HEK293 (cell line): ENCODE data around the gene PI4KB.

Experiments used
- CTCF ChIA-PET: fragments of 350-600 bp; formaldehyde crosslinking; extraction: SDS; loops from one replicate; lab custom pipeline; 2021; ENCODE audit warnings: antibody characterized with exemption; lab: Yijun Ruan, JAX
- POLR2A ChIA-PET: fragments of 300-600 bp; formaldehyde crosslinking; extraction: SDS; loops from one replicate; lab custom pipeline; 2020; ENCODE audit warnings: antibody characterized with exemption, inconsistent platforms; lab: Yijun Ruan, JAX
- H3K27ac ChIP-seq: fragments of 200-500 bp; sonication (Bioruptor generic); 2 replicates; pipeline ENCODE4 v1.5.1; 2014; ENCODE audit warnings: low read depth, low read length, control low read depth, inconsistent platforms; ENCODE audit errors: extremely low read depth
- H3K36me3 ChIP-seq, 2 experiments: fragments of 200-500 bp in 1 of 2; sonication (Bioruptor generic) in 1 of 2; 1 replicate in 1 of 2; 2 replicates in 1 of 2; pipeline ENCODE4 v1.5.1; 2014 to 2017; ENCODE audit warnings: inconsistent platforms in 2 of 2, low read length in 2 of 2; ENCODE audit not compliant: control insufficient read depth in 2 of 2, insufficient read depth in 1 of 2
- H3K4me1 ChIP-seq: fragments of 200-500 bp; sonication (Bioruptor generic); 2 replicates; pipeline ENCODE4 v1.5.1; 2014; ENCODE audit warnings: mild to moderate bottlenecking, low read length, inconsistent platforms; ENCODE audit not compliant: control insufficient read depth, insufficient read depth
- H3K4me3 ChIP-seq: 2 replicates; pipeline ENCODE4 v1.5.1; 2011; ENCODE audit warnings: low read depth, mild to moderate bottlenecking, control low read depth, low read length, moderate library complexity
- H3K9me3 ChIP-seq: fragments of 200-500 bp; sonication (Bioruptor generic); 2 replicates; pipeline ENCODE4 v1.5.1; 2014; ENCODE audit warnings: low read depth, low read length, inconsistent platforms; ENCODE audit not compliant: control insufficient read depth, insufficient read depth
- EGR2 ChIP-seq: fragments of 450-650 bp; formaldehyde crosslinking; IDR thresholded peaks from 2 replicates; pipeline ENCODE4 v1.5.1; 2016; ENCODE audit warnings: low read depth, missing biosample characterization, missing genetic modification characterization
- IKZF3 ChIP-seq: fragments of 450-650 bp; IDR thresholded peaks from 2 replicates; pipeline ENCODE4 v1.5.0; 2018; ENCODE audit warnings: missing biosample characterization, mild to moderate bottlenecking, missing genetic modification characterization, moderate library complexity
- KLF16 ChIP-seq: fragments of 450-650 bp; formaldehyde crosslinking; IDR thresholded peaks from 2 replicates; pipeline ENCODE4 v1.5.1; 2017; ENCODE audit warnings: missing biosample characterization, missing genetic modification characterization
- MEIS1 ChIP-seq: sonication (generic); formaldehyde crosslinking; IDR thresholded peaks from 2 replicates; pipeline ENCODE4 v1.8.1; 2022; ENCODE audit warnings: missing genetic modification reagents, mild to moderate bottlenecking, borderline replicate concordance
- SP7 ChIP-seq: fragments of 450-650 bp; formaldehyde crosslinking; IDR thresholded peaks from 2 replicates; pipeline ENCODE4 v1.5.1; 2016; ENCODE audit warnings: missing biosample characterization, missing genetic modification characterization
- ZBTB20 ChIP-seq: fragments of 450-650 bp; formaldehyde crosslinking; IDR thresholded peaks from 2 replicates; pipeline ENCODE4 v1.5.1; 2016; ENCODE audit warnings: missing biosample characterization, missing genetic modification characterization
- ZFHX2 ChIP-seq: fragments of 450-650 bp; formaldehyde crosslinking; conservative IDR thresholded peaks from 2 replicates; pipeline ENCODE4 v1.5.1; 2016; ENCODE audit warnings: missing biosample characterization, missing genetic modification characterization
- ZFP69B ChIP-seq: fragments of 450-650 bp; formaldehyde crosslinking; IDR thresholded peaks from 2 replicates; pipeline ENCODE4 v1.5.1; 2016; ENCODE audit warnings: missing biosample characterization, missing genetic modification characterization
- ZNF112 ChIP-seq: fragments of 450-650 bp; formaldehyde crosslinking; IDR thresholded peaks from 2 replicates; pipeline ENCODE4 v1.5.0; 2017; ENCODE audit warnings: missing biosample characterization, missing genetic modification characterization
- ZNF184 ChIP-seq: fragments of 450-650 bp; IDR thresholded peaks from 2 replicates; pipeline ENCODE4 v1.5.1; 2018; ENCODE audit warnings: missing biosample characterization, mild to moderate bottlenecking, missing genetic modification characterization
- ZNF211 ChIP-seq: fragments of 450-650 bp; formaldehyde crosslinking; IDR thresholded peaks from 2 replicates; pipeline ENCODE4 v1.5.1; 2016; ENCODE audit warnings: low read depth, missing biosample characterization, missing genetic modification characterization
- ZNF214 ChIP-seq: fragments of 450-650 bp; formaldehyde crosslinking; IDR thresholded peaks from 2 replicates; pipeline ENCODE4 v1.5.1; 2017; ENCODE audit warnings: missing biosample characterization, mild to moderate bottlenecking, missing genetic modification characterization, borderline replicate concordance
- ZNF266 ChIP-seq: fragments of 450-650 bp; formaldehyde crosslinking; IDR thresholded peaks from 2 replicates; pipeline ENCODE4 v1.5.1; 2016; ENCODE audit warnings: missing biosample characterization, missing genetic modification characterization, low read depth
- ZNF398 ChIP-seq: fragments of 450-650 bp; formaldehyde crosslinking; IDR thresholded peaks from 2 replicates; pipeline ENCODE4 v1.5.1; 2017; ENCODE audit warnings: missing biosample characterization, missing genetic modification characterization
- ZNF48 ChIP-seq: fragments of 450-650 bp; formaldehyde crosslinking; IDR thresholded peaks from 2 replicates; pipeline ENCODE4 v1.5.1; 2016; ENCODE audit warnings: missing biosample characterization, missing genetic modification characterization
- ZNF510 ChIP-seq: fragments of 450-650 bp; formaldehyde crosslinking; IDR thresholded peaks from 2 replicates; pipeline ENCODE4 v1.5.1; 2018; ENCODE audit warnings: mild to moderate bottlenecking, missing genetic modification characterization, missing biosample characterization; ENCODE audit not compliant: insufficient replicate concordance
- ZNF560 ChIP-seq: fragments of 450-650 bp; formaldehyde crosslinking; IDR thresholded peaks from 2 replicates; pipeline ENCODE4 v1.5.1; 2017; ENCODE audit warnings: missing biosample characterization, missing genetic modification characterization, borderline replicate concordance
- ZNF610 ChIP-seq: fragments of 450-650 bp; formaldehyde crosslinking; IDR thresholded peaks from 2 replicates; pipeline ENCODE4 v1.5.1; 2016; ENCODE audit warnings: missing biosample characterization, missing genetic modification characterization, borderline replicate concordance
- ZNF623 ChIP-seq: fragments of 450-650 bp; formaldehyde crosslinking; IDR thresholded peaks from 2 replicates; pipeline ENCODE4 v1.5.1; 2016; ENCODE audit warnings: missing biosample characterization, missing genetic modification characterization
- ZNF660 ChIP-seq: fragments of 450-650 bp; IDR thresholded peaks from 2 replicates; pipeline ENCODE4 v1.5.1; 2018; ENCODE audit warnings: missing biosample characterization, mild to moderate bottlenecking, missing genetic modification characterization
- ZNF768 ChIP-seq: fragments of 450-650 bp; formaldehyde crosslinking; IDR thresholded peaks from 2 replicates; pipeline ENCODE4 v1.5.1; 2018; ENCODE audit warnings: missing biosample characterization, mild to moderate bottlenecking, missing genetic modification characterization
- TF ChIP-seq, protein P1 (sequence below): fragments of 450-650 bp; formaldehyde crosslinking; IDR thresholded peaks from 2 replicates; pipeline ENCODE4 v1.5.1; 2016; ENCODE audit warnings: missing biosample characterization, missing genetic modification characterization
- TF ChIP-seq, protein P2 (sequence below): fragments of 450-650 bp; formaldehyde crosslinking; IDR thresholded peaks from 2 replicates; pipeline ENCODE4 v1.5.1; 2016; ENCODE audit warnings: missing biosample characterization, missing genetic modification characterization
- TF ChIP-seq, protein P3 (sequence below): fragments of 450-650 bp; formaldehyde crosslinking; IDR thresholded peaks from 2 replicates; pipeline ENCODE4 v1.5.1; 2016; ENCODE audit warnings: missing biosample characterization, missing genetic modification characterization
- TF ChIP-seq, protein P4 (sequence below): fragments of 450-650 bp; IDR thresholded peaks from 2 replicates; pipeline ENCODE4 v1.5.1; 2018; ENCODE audit warnings: missing biosample characterization, missing genetic modification characterization

The PI4KB gene

DNA sequence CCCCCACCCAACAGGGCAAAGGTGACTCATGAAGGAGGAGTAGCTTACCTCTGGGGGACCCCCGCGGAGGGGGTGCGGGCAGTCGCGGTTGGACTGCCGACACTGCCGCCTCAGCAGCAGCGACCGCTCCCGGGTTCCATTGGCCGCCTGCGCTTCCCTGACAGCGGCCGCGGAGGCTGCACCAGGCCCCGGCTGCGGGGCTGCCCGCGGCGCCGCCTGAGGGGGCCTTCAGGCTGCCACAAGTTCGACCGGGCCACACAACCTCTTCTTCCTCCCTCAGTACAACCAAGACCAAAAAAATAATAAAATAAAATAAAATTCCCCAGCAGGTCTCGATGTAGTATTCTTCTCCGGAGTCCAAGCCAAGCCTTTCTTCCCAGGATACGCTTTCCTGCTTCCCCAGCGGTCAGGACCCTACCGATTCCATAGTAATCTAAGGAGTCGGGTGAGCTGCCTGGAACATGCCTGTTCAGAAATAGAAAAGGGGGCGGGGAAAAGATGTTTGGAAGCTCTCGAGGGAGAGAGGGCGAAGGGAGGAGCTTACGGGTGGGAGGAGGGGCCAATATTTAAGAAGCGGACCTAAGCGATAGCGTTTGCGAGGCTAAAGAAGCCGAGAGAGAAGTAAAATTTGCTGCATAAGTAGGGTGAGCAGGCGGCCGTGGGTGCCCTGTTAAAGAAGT, at the start of gene PI4KB:
Gene PI4KB (minus strand): TSS at position 194 of the 680 bp plus-strand sequence. CDS start 10,935 bp downstream, outside the sequence.
- H3K36me3 ChIP-seq = peaks cover 4 to 35% of the 10 kb centered on the region in 2 experiments
- peak within 1 kb of the TSS; percentile 85 for H3K27ac ChIP-seq
- H3K4me1 ChIP-seq = peaks cover 3% of the 10 kb centered on the region; the same call in 1 of the 2 replicates
- no peaks in the 10 kb centered on the region for H3K9me3 ChIP-seq
- ChIA-PET POLR2A (interaction anchor here (0.6 to 7.8 kb wide), 18 partner anchors 9 to 1058 kb away, joined by 3 to 56 read pairs (median 6); partner anchors contain the start of genes PSMB4, SELENBP1, TUFT1 and VPS72), CTCF (interaction anchor here (0.5 to 7.4 kb wide), 11 partner anchors 10 to 549 kb away, joined by 3 to 63 read pairs (median 3); partner anchors contain the start of gene ZNF687)
- peak within 1 kb of the TSS; percentile 83 for H3K4me3 ChIP-seq
- peak; percentile 30; the same call in 1 of the 2 replicates for TF ChIP-seq SP7 (tag by site-specific recombination)
- TF ChIP-seq EGR2 (tag by site-specific recombination) = no peak
- no peak for TF ChIP-seq ZNF211 (tag by site-specific recombination)
- TF ChIP-seq ZNF623 = peak; percentile 21; the same call in 1 of the 2 replicates
- TF ChIP-seq ZNF266 = no peak
- TF ChIP-seq ZFP69B = no peak; the same call in 1 of the 2 replicates
- peak; percentile 59; the same call in 1 of the 2 replicates for TF ChIP-seq ZNF184
- peak; percentile 100 for TF ChIP-seq IKZF3 (tag by site-specific recombination)
- TF ChIP-seq, protein P1, sequence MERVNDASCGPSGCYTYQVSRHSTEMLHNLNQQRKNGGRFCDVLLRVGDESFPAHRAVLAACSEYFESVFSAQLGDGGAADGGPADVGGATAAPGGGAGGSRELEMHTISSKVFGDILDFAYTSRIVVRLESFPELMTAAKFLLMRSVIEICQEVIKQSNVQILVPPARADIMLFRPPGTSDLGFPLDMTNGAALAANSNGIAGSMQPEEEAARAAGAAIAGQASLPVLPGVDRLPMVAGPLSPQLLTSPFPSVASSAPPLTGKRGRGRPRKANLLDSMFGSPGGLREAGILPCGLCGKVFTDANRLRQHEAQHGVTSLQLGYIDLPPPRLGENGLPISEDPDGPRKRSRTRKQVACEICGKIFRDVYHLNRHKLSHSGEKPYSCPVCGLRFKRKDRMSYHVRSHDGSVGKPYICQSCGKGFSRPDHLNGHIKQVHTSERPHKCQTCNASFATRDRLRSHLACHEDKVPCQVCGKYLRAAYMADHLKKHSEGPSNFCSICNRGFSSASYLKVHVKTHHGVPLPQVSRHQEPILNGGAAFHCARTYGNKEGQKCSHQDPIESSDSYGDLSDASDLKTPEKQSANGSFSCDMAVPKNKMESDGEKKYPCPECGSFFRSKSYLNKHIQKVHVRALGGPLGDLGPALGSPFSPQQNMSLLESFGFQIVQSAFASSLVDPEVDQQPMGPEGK (tag by site-specific recombination) = peak; percentile 6
- TF ChIP-seq, protein P2, sequence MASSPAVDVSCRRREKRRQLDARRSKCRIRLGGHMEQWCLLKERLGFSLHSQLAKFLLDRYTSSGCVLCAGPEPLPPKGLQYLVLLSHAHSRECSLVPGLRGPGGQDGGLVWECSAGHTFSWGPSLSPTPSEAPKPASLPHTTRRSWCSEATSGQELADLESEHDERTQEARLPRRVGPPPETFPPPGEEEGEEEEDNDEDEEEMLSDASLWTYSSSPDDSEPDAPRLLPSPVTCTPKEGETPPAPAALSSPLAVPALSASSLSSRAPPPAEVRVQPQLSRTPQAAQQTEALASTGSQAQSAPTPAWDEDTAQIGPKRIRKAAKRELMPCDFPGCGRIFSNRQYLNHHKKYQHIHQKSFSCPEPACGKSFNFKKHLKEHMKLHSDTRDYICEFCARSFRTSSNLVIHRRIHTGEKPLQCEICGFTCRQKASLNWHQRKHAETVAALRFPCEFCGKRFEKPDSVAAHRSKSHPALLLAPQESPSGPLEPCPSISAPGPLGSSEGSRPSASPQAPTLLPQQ (tag by site-specific recombination) = peak; percentile 32
- TF ChIP-seq, protein P3, sequence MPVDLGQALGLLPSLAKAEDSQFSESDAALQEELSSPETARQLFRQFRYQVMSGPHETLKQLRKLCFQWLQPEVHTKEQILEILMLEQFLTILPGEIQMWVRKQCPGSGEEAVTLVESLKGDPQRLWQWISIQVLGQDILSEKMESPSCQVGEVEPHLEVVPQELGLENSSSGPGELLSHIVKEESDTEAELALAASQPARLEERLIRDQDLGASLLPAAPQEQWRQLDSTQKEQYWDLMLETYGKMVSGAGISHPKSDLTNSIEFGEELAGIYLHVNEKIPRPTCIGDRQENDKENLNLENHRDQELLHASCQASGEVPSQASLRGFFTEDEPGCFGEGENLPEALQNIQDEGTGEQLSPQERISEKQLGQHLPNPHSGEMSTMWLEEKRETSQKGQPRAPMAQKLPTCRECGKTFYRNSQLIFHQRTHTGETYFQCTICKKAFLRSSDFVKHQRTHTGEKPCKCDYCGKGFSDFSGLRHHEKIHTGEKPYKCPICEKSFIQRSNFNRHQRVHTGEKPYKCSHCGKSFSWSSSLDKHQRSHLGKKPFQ = no peak
- no peak for TF ChIP-seq KLF16 (tag by site-specific recombination)
- TF ChIP-seq ZFHX2 = 0 out of 2 replicates have a peak, but pooled peaks have one; percentile 2
- no peak for TF ChIP-seq ZNF510 (tag by site-specific recombination)
- no peak for TF ChIP-seq ZNF112 (tag by site-specific recombination)
- 0 out of 2 replicates have a peak, but pooled peaks have one; percentile 20 for TF ChIP-seq ZNF398 (tag by site-specific recombination)
- no peak for TF ChIP-seq ZNF610 (tag by site-specific recombination)
- TF ChIP-seq ZNF768 (tag by site-specific recombination) = no peak
- TF ChIP-seq ZNF660 (tag by site-specific recombination) = peak; percentile 43; the same call in 1 of the 2 replicates
- TF ChIP-seq, protein P4, sequence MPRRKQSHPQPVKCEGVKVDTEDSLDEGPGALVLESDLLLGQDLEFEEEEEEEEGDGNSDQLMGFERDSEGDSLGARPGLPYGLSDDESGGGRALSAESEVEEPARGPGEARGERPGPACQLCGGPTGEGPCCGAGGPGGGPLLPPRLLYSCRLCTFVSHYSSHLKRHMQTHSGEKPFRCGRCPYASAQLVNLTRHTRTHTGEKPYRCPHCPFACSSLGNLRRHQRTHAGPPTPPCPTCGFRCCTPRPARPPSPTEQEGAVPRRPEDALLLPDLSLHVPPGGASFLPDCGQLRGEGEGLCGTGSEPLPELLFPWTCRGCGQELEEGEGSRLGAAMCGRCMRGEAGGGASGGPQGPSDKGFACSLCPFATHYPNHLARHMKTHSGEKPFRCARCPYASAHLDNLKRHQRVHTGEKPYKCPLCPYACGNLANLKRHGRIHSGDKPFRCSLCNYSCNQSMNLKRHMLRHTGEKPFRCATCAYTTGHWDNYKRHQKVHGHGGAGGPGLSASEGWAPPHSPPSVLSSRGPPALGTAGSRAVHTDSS = peak; percentile 44; the same call in 1 of the 2 replicates
- no peak for TF ChIP-seq ZNF214 (tag by site-specific recombination)
- peak; percentile 90; the same call in 1 of the 2 replicates for TF ChIP-seq ZBTB20 (tag by site-specific recombination)
- no peak for TF ChIP-seq ZNF48 (tag by site-specific recombination)
- TF ChIP-seq MEIS1 = no peak
- TF ChIP-seq ZNF560 (tag by site-specific recombination) = no peak
